Esophagus (tissue), 2 donors: Measurements from ENCODE around the gene PROZ. TPM values are rescaled to one million over a fixed set of nuclear protein-coding genes. Genes with fewer than 3 reads are reported as not detected.

Experiments used
- H3K27ac ChIP-seq, 2 donors: one replicate each; pipeline ENCODE4 v1.5.1; 2013; ENCODE audit warnings: low read depth in 2 of 2, mild to moderate bottlenecking in 2 of 2, inconsistent platforms in 1 of 2, low read length in 1 of 2, moderate library complexity in 1 of 2
- H3K27me3 ChIP-seq, 2 donors: one replicate each; pipeline ENCODE4 v1.6.1; 2013; ENCODE audit warnings: low read length in 2 of 2, control low read depth in 1 of 2, mild to moderate bottlenecking in 1 of 2; ENCODE audit not compliant: insufficient read depth in 2 of 2, control insufficient read depth in 1 of 2
- H3K36me3 ChIP-seq, 2 donors: one replicate each; pipeline ENCODE4 v1.6.1; 2013; ENCODE audit warnings: low read length in 1 of 2; ENCODE audit not compliant: control insufficient read depth in 2 of 2, insufficient read depth in 2 of 2
- H3K4me1 ChIP-seq, 2 donors: one replicate each; pipeline ENCODE4 v1.6.1; 2013; ENCODE audit warnings: low read length in 1 of 2; ENCODE audit not compliant: control insufficient read depth in 2 of 2, insufficient read depth in 2 of 2
- H3K4me3 ChIP-seq, 2 donors: one replicate each; pipeline ENCODE4 v1.5.1; 2013; ENCODE audit warnings: low read length in 2 of 2, mild to moderate bottlenecking in 2 of 2, low read depth in 1 of 2, moderate library complexity in 1 of 2
- H3K9me3 ChIP-seq, 2 donors: one replicate each; pipeline ENCODE4 v1.6.1; 2013; ENCODE audit warnings: mild to moderate bottlenecking in 2 of 2, low read depth in 1 of 2, low read length in 1 of 2, moderate library complexity in 1 of 2; ENCODE audit not compliant: control insufficient read depth in 2 of 2, insufficient read depth in 1 of 2
- whole genome bisulfite sequencing, 2 donors: extraction: QIAGEN DNeasy Blood & Tissue Kit; methylation state at CpG; one replicate each; pipeline ENCODE4 v1.1.7; 2013; 5-methylcytosine and 5-hydroxymethylcytosine counted together
- polyA plus RNA-seq, 2 donors: library from polyadenylated mRNA; stranded (reverse); fragments of 200-250 nt; gene quantifications; one replicate each; pipeline ENCODE4 v1.2.3, GENCODE V29; 2013
- donor health status: healthy with polysubstance abuse.
- donor health status: Bipolar disorder and iron deficiency.

The PROZ gene
- polyA plus RNA-seq, 2 donors, result not detected

- H3K4me3 ChIP-seq, result no peak overlapping the region
- H3K36me3 ChIP-seq, result no peaks in the 10 kb centered on the region
- no peak overlapping the region for H3K27ac ChIP-seq
- H3K27me3 ChIP-seq, result no peaks in the 10 kb centered on the region
- WGBS, 2 donors, result 87 to 89% methylated on average over 18 of the region's 18 CpGs
- H3K9me3 ChIP-seq, result no peaks in the 10 kb centered on the region
- no peaks in the 10 kb centered on the region for H3K4me1 ChIP-seq
These were observed 31.9 kb upstream of the PROZ start for GRCh38 chr13:113126265-113127150.

GRCh38 chr13:113129480-113129879 lies 29.0 kb upstream of the PROZ start:
- Histone ChIP-seq H3K4me3 (no peak overlapping the region), H3K36me3 (no peaks in the 10 kb centered on the region), H3K27me3 (no peaks in the 10 kb centered on the region), H3K4me1 (no peaks in the 10 kb centered on the region), H3K27ac (no peak overlapping the region), H3K9me3 (no peaks in the 10 kb centered on the region)
- WGBS, 2 donors, result 75% methylated on average over 27 of the region's 27 CpGs

- Histone ChIP-seq H3K36me3 (no peaks in the 10 kb centered on the region), H3K4me1 (no peaks in the 10 kb centered on the region), H3K9me3 (no peaks in the 10 kb centered on the region), H3K27me3 (no peaks in the 10 kb centered on the region), H3K4me3 (peak overlapping the region in 1 of 2 donors; percentile 31), H3K27ac (no peak overlapping the region)
- WGBS, 2 donors, result 41 to 51% methylated on average over 59 to 60 of the region's 60 CpGs
These were observed 28.3 kb upstream of the PROZ start for GRCh38 chr13:113129921-113130750.

GRCh38 chr13:113135281-113135760 lies 23.1 kb upstream of the PROZ start:
- peaks cover 0 to 2% of the 10 kb centered on the region in 2 donors for H3K4me1 ChIP-seq
- H3K4me3 ChIP-seq, result no peak overlapping the region
- no peak overlapping the region for H3K27ac ChIP-seq
- H3K9me3 ChIP-seq, result no peaks in the 10 kb centered on the region
- no peaks in the 10 kb centered on the region for H3K36me3 ChIP-seq
- H3K27me3 ChIP-seq, result no peaks in the 10 kb centered on the region
- 72 to 94% methylated on average over 2 of the region's 2 CpGs for WGBS, 2 donors

GRCh38 chr13:113137691-113138298 lies 20.7 kb upstream of the PROZ start:
- H3K27ac ChIP-seq, result no peak overlapping the region
- no peak overlapping the region for H3K4me3 ChIP-seq
- no peaks in the 10 kb centered on the region for H3K36me3 ChIP-seq
- peaks cover 0 to 4% of the 10 kb centered on the region in 2 donors for H3K9me3 ChIP-seq
- 78 to 85% methylated on average over 11 of the region's 11 CpGs for WGBS, 2 donors
- H3K4me1 ChIP-seq, result peaks cover 0 to 2% of the 10 kb centered on the region in 2 donors
- H3K27me3 ChIP-seq, result no peaks in the 10 kb centered on the region

- no peak overlapping the region for H3K27ac ChIP-seq
- no peaks in the 10 kb centered on the region for H3K36me3 ChIP-seq
- peaks cover 0 to 4% of the 10 kb centered on the region in 2 donors for H3K9me3 ChIP-seq
- WGBS, 2 donors, result 70 to 72% methylated on average over 16 of the region's 16 CpGs
- H3K27me3 ChIP-seq, result no peaks in the 10 kb centered on the region
- no peak overlapping the region for H3K4me3 ChIP-seq
- H3K4me1 ChIP-seq, result peaks cover 0 to 2% of the 10 kb centered on the region in 2 donors
These were observed 19.5 kb upstream of the PROZ start for GRCh38 chr13:113138792-113139551.

DNA sequence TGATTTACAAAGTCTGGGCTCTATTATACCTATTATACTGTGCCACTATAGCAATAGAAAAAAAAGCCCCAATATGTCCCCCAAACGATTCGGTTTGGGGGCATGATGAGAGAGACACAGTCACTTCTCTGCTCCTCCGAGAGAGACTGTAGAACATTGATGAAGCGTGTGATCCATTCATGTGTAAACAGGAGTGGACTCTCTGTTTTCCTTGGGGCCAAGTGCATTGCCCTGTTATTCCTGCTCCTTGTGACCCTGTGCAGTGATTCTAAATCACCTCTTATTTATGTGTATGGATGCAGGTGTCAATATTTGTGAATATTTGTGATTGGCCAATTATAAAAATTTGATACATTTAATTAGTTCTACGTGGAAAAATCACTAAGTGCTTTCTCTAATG lies 18.9 kb upstream of the PROZ start:
- Histone ChIP-seq H3K27ac (no peak overlapping the region), H3K9me3 (peaks cover 0 to 4% of the 10 kb centered on the region in 2 donors), H3K36me3 (no peaks in the 10 kb centered on the region), H3K27me3 (no peaks in the 10 kb centered on the region), H3K4me3 (no peak overlapping the region), H3K4me1 (peaks cover 0 to 2% of the 10 kb centered on the region in 2 donors)
- WGBS, 2 donors, result 80 to 81% methylated on average over 5 of the region's 5 CpGs

DNA sequence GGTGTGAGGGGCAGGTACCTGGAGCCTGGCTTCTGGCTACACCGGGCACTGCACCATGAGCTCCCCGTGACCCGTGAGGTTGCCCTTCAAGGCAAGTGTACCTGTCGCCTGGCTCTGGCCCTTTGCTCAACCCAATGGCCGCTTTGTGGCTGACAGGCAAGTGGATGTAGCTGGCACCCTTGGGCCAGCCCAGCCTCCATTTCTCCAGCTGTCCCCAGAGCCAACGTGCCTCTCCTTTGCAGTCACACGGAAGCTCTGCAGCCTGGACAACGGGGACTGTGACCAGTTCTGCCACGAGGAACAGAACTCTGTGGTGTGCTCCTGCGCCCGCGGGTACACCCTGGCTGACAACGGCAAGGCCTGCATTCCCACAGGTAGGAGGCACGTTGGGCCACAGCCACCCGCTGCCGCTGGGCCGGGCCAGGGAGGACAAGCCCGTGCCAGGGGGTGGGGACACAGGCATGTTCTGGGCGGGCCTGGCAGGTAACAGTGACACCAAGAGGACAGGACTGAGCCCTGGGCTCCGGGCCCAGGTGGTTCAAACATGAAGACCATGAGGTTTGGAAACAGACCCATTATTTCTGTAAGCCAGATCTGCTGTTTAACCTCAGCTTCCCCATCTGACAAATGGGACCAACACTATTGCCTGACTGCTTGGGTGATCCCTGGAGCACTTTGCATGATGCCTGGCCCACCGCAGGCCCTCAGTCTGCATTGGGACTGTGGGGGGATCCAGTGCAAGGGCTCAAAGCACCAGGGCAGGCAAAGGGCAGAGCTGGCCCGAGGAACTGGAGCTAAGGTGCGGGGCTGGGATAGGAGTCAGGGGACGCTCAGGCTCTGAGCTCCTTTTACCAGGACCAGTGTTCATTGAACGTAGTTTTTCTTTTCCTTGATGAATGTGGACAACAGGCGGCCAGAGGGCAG lies 17.5 kb upstream of the PROZ start:
- H3K4me1 ChIP-seq, result peaks cover 0 to 2% of the 10 kb centered on the region in 2 donors
- no peak overlapping the region for H3K27ac ChIP-seq
- no peak overlapping the region for H3K4me3 ChIP-seq
- H3K36me3 ChIP-seq, result no peaks in the 10 kb centered on the region
- peaks cover 0 to 4% of the 10 kb centered on the region in 2 donors for H3K9me3 ChIP-seq
- WGBS, 2 donors, result 83 to 87% methylated on average over 26 of the region's 26 CpGs
- H3K27me3 ChIP-seq, result no peaks in the 10 kb centered on the region
